K562 (cell line): ENCODE measurements around the gene SLC35F5. TPM values are rescaled to one million over a fixed set of nuclear protein-coding genes. Genes with fewer than 3 reads are reported as not detected.
"Not testable (repeated sequence)": the region's sequence is repeated elsewhere in the genome, so short reads cannot be mapped to it uniquely, and the experiment has no call there.

Source experiments
- ATAC-seq: fragments of 200-7000 bp; cut with Tn5 transposase; 3 replicates; pipeline ENCODE4 v1.9.1; 2020; ENCODE audit warnings: moderate library complexity
- BruUV-seq: library from RNA; stranded (reverse); fragments of 400-500 nt; replicated peaks from 2 replicates; lab custom pipeline; 2021; lab: Mats Ljungman, UMichigan
- CTCF ChIA-PET: fragments of 300-600 bp; formaldehyde crosslinking; extraction: SDS; loops from one replicate; lab custom pipeline; 2021; ENCODE audit warnings: low intra/inter-chr PET ratio; lab: Yijun Ruan, JAX
- POLR2A ChIA-PET: fragments of 300-600, 350-650 bp; sonication (Branson Sonifier 250); formaldehyde crosslinking; extraction: SDS; loops from one replicate; lab custom pipeline; 2021; ENCODE audit warnings: antibody characterized with exemption, inconsistent platforms; lab: Yijun Ruan, JAX
- DNase-seq, 4 experiments: peaks; one replicate each; pipeline versions ENCODE4 v3.0.0 to v3.0.0-alpha.2; 2011 to 2018; ENCODE audit warnings: low spot score in 3 of 4, mixed read lengths in 3 of 4; ENCODE audit errors: extremely low read depth in 1 of 4
- FAIRE-seq: peaks from 2 replicates; lab custom pipeline; 2011; peaks lifted over from hg19 to GRCh38; lab: Jason Lieb, UNC
- H2AFZ ChIP-seq: 2 replicates; pipeline ENCODE4 v1.6.0; 2011; ENCODE audit warnings: low read depth, low read length, control low read depth, inconsistent platforms
- H3K27ac ChIP-seq: fragments of 200-600 bp; 3 replicates; pipeline ENCODE4 v1.8.0; 2011; ENCODE audit warnings: low read depth, mild to moderate bottlenecking, control low read depth, inconsistent platforms, low read length, moderate library complexity, mixed read lengths; ENCODE audit errors: extremely low read depth
- H3K27me3 ChIP-seq, 2 experiments: fragments of 300-600 bp in 1 of 2; 2 replicates in 1 of 2; 3 replicates in 1 of 2; pipeline versions ENCODE4 v1.6.0 to v1.8.0; 2011; ENCODE audit warnings: inconsistent platforms in 2 of 2, low read length in 2 of 2, mild to moderate bottlenecking in 1 of 2, mixed read lengths in 1 of 2, moderate library complexity in 1 of 2; ENCODE audit not compliant: control insufficient read depth in 2 of 2, insufficient read depth in 2 of 2
- H3K36me3 ChIP-seq: fragments of 300-600 bp; 3 replicates; pipeline ENCODE4 v1.8.0; 2011; ENCODE audit warnings: mild to moderate bottlenecking, low read length, inconsistent platforms; ENCODE audit not compliant: control insufficient read depth, insufficient read depth
- H3K4me1 ChIP-seq, 2 experiments: fragments of 200-600 bp in 1 of 2; replicated peaks in 1 of 2; 2 replicates in 1 of 2; 3 replicates in 1 of 2; pipeline versions ENCODE4 v1.5.1 to v1.8.0; 2011; ENCODE audit warnings: inconsistent platforms in 2 of 2, low read length in 2 of 2, mild to moderate bottlenecking in 1 of 2, mixed read lengths in 1 of 2, moderate library complexity in 1 of 2; ENCODE audit not compliant: control insufficient read depth in 2 of 2, insufficient read depth in 2 of 2
- H3K4me2 ChIP-seq: 2 replicates; pipeline ENCODE4 v1.6.1; 2011; ENCODE audit warnings: low read length, control low read depth, inconsistent platforms, mixed read lengths; ENCODE audit not compliant: insufficient read depth
- H3K4me3 ChIP-seq: fragments of 200-600 bp; sonication (generic), shearing (Covaris generic); 2 replicates; pipeline ENCODE4 v1.5.1; 2016; ENCODE audit warnings: control low read depth, inconsistent platforms
- H3K79me2 ChIP-seq: fragments of 200-600 bp; 3 replicates; pipeline ENCODE4 v1.8.0; 2011; ENCODE audit warnings: low read length, inconsistent platforms; ENCODE audit not compliant: control insufficient read depth, insufficient read depth
- H3K9ac ChIP-seq, 2 experiments: 2 replicates each; pipeline versions ENCODE4 v1.6.0 to v1.6.1; 2011; ENCODE audit warnings: low read depth in 2 of 2, low read length in 2 of 2, control low read depth in 1 of 2, inconsistent platforms in 1 of 2, mild to moderate bottlenecking in 1 of 2, mixed read lengths in 1 of 2; ENCODE audit not compliant: insufficient read depth in 1 of 2
- H3K9me1 ChIP-seq: one replicate; pipeline ENCODE4 v1.6.0; 2011; ENCODE audit warnings: inconsistent platforms, mild to moderate bottlenecking, low read length, moderate library complexity; ENCODE audit not compliant: control insufficient read depth, insufficient read depth
- H3K9me3 ChIP-seq: replicated peaks from 2 replicates; pipeline ENCODE4 v1.5.1; 2011; ENCODE audit warnings: low read depth, low read length, inconsistent platforms; ENCODE audit not compliant: control insufficient read depth, insufficient read depth
- H4K20me1 ChIP-seq: replicated peaks from 2 replicates; pipeline ENCODE4 v1.6.1; 2011; ENCODE audit warnings: low read length, inconsistent platforms, mixed read lengths; ENCODE audit not compliant: control insufficient read depth, insufficient read depth
- EZH2 ChIP-seq: IDR thresholded peaks from 2 replicates; pipeline ENCODE4 v1.6.1; 2012; ENCODE audit warnings: low read depth, mild to moderate bottlenecking, inconsistent platforms, low read length, borderline replicate concordance
- HCFC1 ChIP-seq: IDR thresholded peaks from 2 replicates; pipeline ENCODE4 v1.6.1; 2012; ENCODE audit warnings: low read depth, low read length, improper control_type of control experiment
- JUND ChIP-seq, 2 experiments: IDR thresholded peaks; 2 replicates in 1 of 2; 3 replicates in 1 of 2; pipeline ENCODE4 v1.6.1; 2011; ENCODE audit warnings: borderline replicate concordance in 2 of 2, low read depth in 2 of 2, low read length in 2 of 2, improper control_type of control experiment in 1 of 2, missing biosample characterization in 1 of 2, missing genetic modification characterization in 1 of 2, missing genetic modification reagents in 1 of 2
- NEUROD1 ChIP-seq: fragments of 150-350 bp; IDR thresholded peaks from 2 replicates; pipeline ENCODE4 v1.6.1; 2014; ENCODE audit warnings: borderline replicate concordance, low read length, low read depth; ENCODE audit not compliant: partially characterized antibody
- POLR2AphosphoS2 ChIP-seq: IDR thresholded peaks from 2 replicates; pipeline ENCODE4 v1.6.1; 2012; ENCODE audit warnings: low read length, improper control_type of control experiment
- RBM34 ChIP-seq: fragments of 200-400 bp; formaldehyde crosslinking; IDR thresholded peaks from 2 replicates; pipeline ENCODE4 v1.6.1; 2018; ENCODE audit warnings: low read length, borderline replicate concordance; ENCODE audit not compliant: insufficient read depth
- SMAD4 ChIP-seq: fragments of 250-450 bp; sonication (Bioruptor Pico); conservative IDR thresholded peaks from 2 replicates; pipeline ENCODE4 v1.8.0; 2021; ENCODE audit warnings: inconsistent platforms, mild to moderate bottlenecking, moderate library complexity
- TEAD1 ChIP-seq, 2 experiments: fragments of 450-650 bp in 1 of 2; sonication (generic) in 1 of 2; formaldehyde crosslinking; IDR thresholded peaks; 2 replicates each; pipeline versions ENCODE4 v1.4.0 to v1.8.0; 2020 to 2022; ENCODE audit warnings: mild to moderate bottlenecking in 2 of 2, missing genetic modification reagents in 1 of 2
- ZC3H4 ChIP-seq: sonication (generic); formaldehyde crosslinking; IDR thresholded peaks from 2 replicates; pipeline ENCODE4 v1.9.0; 2021; ENCODE audit warnings: missing genetic modification reagents, borderline replicate concordance
- ZNF134 ChIP-seq: fragments of 250-450 bp; sonication (Bioruptor Pico); conservative IDR thresholded peaks from 2 replicates; pipeline ENCODE4 v1.4.0; 2020
- ZNF23 ChIP-seq: fragments of 250-450 bp; sonication (Bioruptor Pico); IDR thresholded peaks from 2 replicates; pipeline ENCODE4 v1.4.0; 2020; ENCODE audit warnings: mild to moderate bottlenecking
- ZNF347 ChIP-seq: fragments of 450-650 bp; formaldehyde crosslinking; IDR thresholded peaks from 2 replicates; pipeline ENCODE4 v1.4.0; 2020; ENCODE audit warnings: low read depth, mild to moderate bottlenecking, moderate library complexity
- ZNF444 ChIP-seq: fragments of 250-450 bp; sonication (Bioruptor Pico); IDR thresholded peaks from 2 replicates; pipeline ENCODE4 v1.4.0; 2020; ENCODE audit warnings: mild to moderate bottlenecking, moderate library complexity
- WGBS: fragments of 100-300 bp; shearing (Covaris generic); methylation state at CpG from one replicate; pipeline ENCODE4 v1.1.6; 2016; ENCODE audit warnings: low coverage, mixed read lengths; ENCODE audit not compliant: insufficient coverage; ENCODE audit errors: missing lambda C conversion rate; 5-methylcytosine and 5-hydroxymethylcytosine counted together
- in situ Hi-C: fragments of 300-500 bp; cut with MboI; formaldehyde crosslinking; loops from 4 replicates; pipeline ENCODE4 v1.15.0; 2018; ENCODE audit warnings: inconsistent platforms, mixed read lengths
- intact Hi-C: fragments of 100-400 bp; cut with micrococcal nuclease; formaldehyde crosslinking; loops from 2 replicates; pipeline ENCODE4 v1.14.2; 2022
- polyA plus RNA-seq, 8 experiments: library from polyadenylated mRNA; depleted of rRNA in 4 of 8; stranded (reverse) in 5 of 8; unstranded in 3 of 8; fragments of >200 nt; fragmentation: Nextera tagmentation in 2 of 8; fragmentation: Illumina TruSeq in 1 of 8; extraction: Ambion mirVana in 2 of 8; extraction: Trizol in 1 of 8; gene quantifications; 2 replicates each; pipeline versions ENCODE4 v1.2.1 to v1.2.3, GENCODE V29; 2011 to 2014; ENCODE audit warnings: inconsistent platforms in 1 of 8, missing spikeins in 1 of 8
- total RNA-seq, 7 experiments: library from RNA; depleted of rRNA in 6 of 7; stranded (reverse); fragments of >200 nt in 6 of 7; fragmentation: Illumina TruSeq in 2 of 7; extraction: Trizol in 2 of 7; gene quantifications; 2 replicates each; pipeline versions ENCODE4 v1.2.1 to v1.2.3, GENCODE V29; 2011 to 2021; ENCODE audit warnings: low replicate concordance in 1 of 7
- TF ChIP-seq, protein P1 (sequence below): sonication (generic); formaldehyde crosslinking; IDR thresholded peaks from 2 replicates; pipeline ENCODE4 v1.8.1; 2023; ENCODE audit warnings: mild to moderate bottlenecking, missing genetic modification reagents, moderate library complexity
- TF ChIP-seq, protein P2 (sequence below): fragments of 250-450 bp; sonication (Bioruptor Pico); IDR thresholded peaks from 2 replicates; pipeline ENCODE4 v1.6.1; 2021; ENCODE audit warnings: mild to moderate bottlenecking

Gene SLC35F5
- total and polyA plus RNA-seq, 9 of the 15 experiments (the other 6 are each of a cell fraction or from before 2014, with no cell fraction given) = 4.9 to 50.7 (median 30.5) TPM

DNA sequence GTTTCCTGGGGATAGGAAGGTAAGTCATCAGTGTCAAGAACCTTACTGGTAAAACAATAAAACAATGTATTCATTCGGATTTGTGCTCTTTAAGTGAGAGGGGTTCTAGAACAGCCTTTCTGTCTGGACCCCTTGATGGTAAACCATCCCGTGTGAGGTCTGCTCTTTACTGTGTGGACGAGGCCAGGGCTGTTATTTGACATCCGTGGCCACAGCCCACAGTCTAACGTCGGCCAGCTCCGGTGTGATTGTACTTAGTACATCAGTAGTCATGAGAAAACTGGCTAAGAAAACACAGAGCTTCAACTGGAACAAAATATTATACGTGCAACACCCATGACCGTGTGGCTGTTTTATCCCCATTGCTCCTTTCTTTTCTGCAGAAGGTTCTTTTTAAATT lies 62.0 kb downstream of the SLC35F5 start (continued):
- TF ChIP-seq ZNF134 (CRISPR knock-in tag) (no peak), EZH2 (no peak), RBM34 (no peak), NEUROD1 (no peak), TEAD1 (CRISPR knock-in tag; IDR thresholded peaks at IDR 0.05) (no peak), ZC3H4 (CRISPR knock-in tag) (no peak), ZNF444 (CRISPR knock-in tag) (no peak), ZNF347 (no peak)

DNA sequence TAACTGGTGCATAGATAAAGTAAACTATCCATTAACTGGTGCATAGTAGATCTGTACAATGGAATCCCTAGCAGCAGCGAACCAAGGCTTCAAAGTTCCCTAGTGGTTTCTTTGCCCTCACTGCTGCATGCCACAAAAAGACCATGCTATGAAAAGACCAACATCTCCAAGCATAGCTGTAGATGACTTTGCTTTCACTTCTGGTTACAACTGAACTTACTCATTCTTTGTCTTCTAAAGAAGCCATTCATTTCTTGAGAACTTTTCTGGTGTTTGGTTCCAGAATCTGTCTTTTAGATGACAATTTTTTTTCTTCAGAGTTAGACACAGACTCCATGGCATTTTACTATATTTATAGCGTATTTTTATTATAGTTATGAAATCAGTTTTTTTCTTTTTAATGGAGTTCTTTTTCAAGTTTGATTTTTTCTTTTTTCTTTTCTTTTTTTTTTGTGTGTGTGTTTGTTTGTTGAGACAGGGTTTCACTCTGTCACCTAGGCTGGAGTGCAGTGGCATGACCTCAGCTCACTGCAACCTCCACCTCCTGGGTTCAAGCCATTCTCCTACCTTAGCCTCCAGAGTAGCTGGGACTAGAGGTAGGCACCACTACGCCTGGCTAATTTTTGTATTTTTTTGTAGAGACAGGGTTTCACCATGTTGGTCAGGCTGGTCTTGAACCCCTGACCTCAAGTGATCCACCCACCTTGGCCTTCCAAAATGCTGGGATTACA lies 63.6 kb downstream of the SLC35F5 start:
- H3K27ac ChIP-seq = no peak overlapping the region
- 26% methylated on average over 3 of the region's 3 CpGs for WGBS
- POLR2A ChIA-PET = interaction anchor here (0.9 kb wide), 1 partner anchor 39 kb away, joined by 3 read pairs; no protein-coding TSS in a partner anchor

DNA sequence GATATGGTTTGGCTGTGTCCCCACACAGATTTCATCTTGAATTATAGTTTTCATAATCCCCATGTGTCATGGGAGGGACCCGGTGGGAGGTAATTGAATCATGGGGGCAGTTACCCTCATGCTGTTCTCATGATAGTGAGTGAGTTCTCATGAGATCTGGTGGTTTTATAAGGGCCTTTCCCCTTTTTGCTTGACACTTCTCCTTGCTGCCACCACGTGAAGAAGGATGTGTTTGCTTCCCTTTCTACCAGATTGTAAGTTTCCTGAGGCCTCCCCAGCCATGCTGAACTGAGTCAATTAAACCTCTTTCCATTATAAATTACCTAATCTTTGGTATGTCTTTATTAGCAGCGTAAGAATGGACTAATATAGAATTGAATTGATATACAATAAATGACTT lies 65.6 kb downstream of the SLC35F5 start:
- H3K4me1 ChIP-seq, H3K9ac ChIP-seq, intact Hi-C loops, ATAC-seq, H3K79me2 ChIP-seq, H3K36me3 ChIP-seq, BruUV-seq, H3K27me3 ChIP-seq, DNase-seq, H3K9me1 ChIP-seq, H3K4me3 ChIP-seq, H3K9me3 ChIP-seq, FAIRE-seq, H3K27ac ChIP-seq, H3K4me2 ChIP-seq, H4K20me1 ChIP-seq, CTCF ChIA-PET, in situ Hi-C loops, H2AFZ ChIP-seq: not testable (repeated sequence)
- POLR2A ChIA-PET = interaction anchor here (0.6 kb wide), 1 partner anchor 149 kb away, joined by 3 read pairs; no protein-coding TSS in a partner anchor
- WGBS = 12% methylated on average over 3 of the region's 3 CpGs

More for the DNA sequence above, 63.6 kb downstream of the SLC35F5 start:
- H3K4me2 ChIP-seq = no peak overlapping the region
- H3K27me3 ChIP-seq = no peaks in the 10 kb centered on the region
- no peaks in the 10 kb centered on the region for H3K79me2 ChIP-seq
- H3K9me1 ChIP-seq = no peaks in the 10 kb centered on the region
- intact Hi-C loops (no loop called here), in situ Hi-C loops (no loop called here)
- ATAC-seq (no peak), FAIRE-seq (no peak), DNase-seq (no peak)
- H3K9ac ChIP-seq = no peak overlapping the region
- no peaks in the 10 kb centered on the region; a peak in 1 of 5 replicates for H3K4me1 ChIP-seq
- no peak overlapping the region for H3K4me3 ChIP-seq
- no peak overlapping the region for H2AFZ ChIP-seq
- H4K20me1 ChIP-seq = no peaks in the 10 kb centered on the region
- CTCF ChIA-PET = interaction anchor here (0.9 kb wide), 1 partner anchor 285 kb away, joined by 5 read pairs; no protein-coding TSS in a partner anchor
- no peaks in the 10 kb centered on the region for H3K36me3 ChIP-seq
- TF ChIP-seq SMAD4 (CRISPR knock-in tag) (no peak), ZNF23 (CRISPR knock-in tag) (no peak), HCFC1 (no peak), JUND (IDR thresholded peaks at IDR 0.05; ENCODE audit: borderline replicate concordance, low read depth, low read length) (no peak), JUND (tag; IDR thresholded peaks at IDR 0.05; ENCODE audit: borderline replicate concordance, low read depth, low read length) (no peak), POLR2AphosphoS2 (no peak)
- TF ChIP-seq, protein P1, sequence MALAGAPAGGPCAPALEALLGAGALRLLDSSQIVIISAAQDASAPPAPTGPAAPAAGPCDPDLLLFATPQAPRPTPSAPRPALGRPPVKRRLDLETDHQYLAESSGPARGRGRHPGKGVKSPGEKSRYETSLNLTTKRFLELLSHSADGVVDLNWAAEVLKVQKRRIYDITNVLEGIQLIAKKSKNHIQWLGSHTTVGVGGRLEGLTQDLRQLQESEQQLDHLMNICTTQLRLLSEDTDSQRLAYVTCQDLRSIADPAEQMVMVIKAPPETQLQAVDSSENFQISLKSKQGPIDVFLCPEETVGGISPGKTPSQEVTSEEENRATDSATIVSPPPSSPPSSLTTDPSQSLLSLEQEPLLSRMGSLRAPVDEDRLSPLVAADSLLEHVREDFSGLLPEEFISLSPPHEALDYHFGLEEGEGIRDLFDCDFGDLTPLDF (CRISPR knock-in tag) = no peak
- TF ChIP-seq, protein P2, sequence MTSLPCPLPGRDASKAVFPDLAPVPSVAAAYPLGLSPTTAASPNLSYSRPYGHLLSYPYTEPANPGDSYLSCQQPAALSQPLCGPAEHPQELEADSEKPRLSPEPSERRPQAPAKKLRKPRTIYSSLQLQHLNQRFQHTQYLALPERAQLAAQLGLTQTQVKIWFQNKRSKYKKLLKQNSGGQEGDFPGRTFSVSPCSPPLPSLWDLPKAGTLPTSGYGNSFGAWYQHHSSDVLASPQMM = no peak
- BruUV-seq = no TSS peak
- H3K9me3 ChIP-seq = no peaks in the 10 kb centered on the region
